ENCODE data around the gene LMAN1L. TPM values are rescaled to one million over a fixed set of nuclear protein-coding genes. Genes with fewer than 3 reads are reported as not detected.

LMAN1L gene
- total and polyA plus RNA-seq, 2 of the 4 experiments (the other 2 are of a cell fraction), result not detected

- Histone ChIP-seq H4K20me1 (ENCODE audit: insufficient read depth, low read length) (peaks cover 64% of the 10 kb centered on the region), H4K91ac (ENCODE audit: insufficient read depth, low read depth, low read length) (no peak overlapping the region), H3K23ac (ENCODE audit: low read depth, low read length) (peak overlapping the region; percentile 50; the same call in 1 of the 2 replicates), H2AK9ac (replicated peaks; ENCODE audit: low read depth, low read length, poor library complexity) (no peak overlapping the region), H3K27ac (ENCODE audit: insufficient read depth, low read length) (no peak overlapping the region), H3K9me3 (ENCODE audit: control insufficient read depth, insufficient read depth, low read length) (no peaks in the 10 kb centered on the region), H4K8ac (ENCODE audit: low read depth in 2 of 2, low read length in 2 of 2) (no peak overlapping the region), H3K4me2 (ENCODE audit: low read depth, low read length) (no peak overlapping the region), H2BK120ac (ENCODE audit: low read depth, low read length) (no peak overlapping the region), H3K56ac (ENCODE audit: extremely low read depth, insufficient read depth, low read length) (no peak overlapping the region), H3K9ac (ENCODE audit: low read depth, low read length) (no peak overlapping the region), H3K9me1 (ENCODE audit: insufficient read depth, low read length) (peaks cover 38% of the 10 kb centered on the region), H2AFZ (replicated peaks; ENCODE audit: low read length, poor library complexity) (no peak overlapping the region), H4K5ac (ENCODE audit: low read depth, low read length) (no peak overlapping the region), H3K4me3 (ENCODE audit: insufficient read depth, low read depth, low read length) (no peak overlapping the region), H3K27me3 (ENCODE audit: control insufficient read depth, insufficient read depth, low read length) (no peaks in the 10 kb centered on the region), H2AK5ac (ENCODE audit: low read depth, low read length) (no peak overlapping the region), H3K36me3 (ENCODE audit: control insufficient read depth, insufficient read depth, low read length) (peaks cover 2% of the 10 kb centered on the region), H2BK20ac (ENCODE audit: low read depth, low read length) (no peak overlapping the region), H2BK5ac (ENCODE audit: low read depth, low read length, poor library complexity, severe bottlenecking) (no peak overlapping the region), H3K18ac (ENCODE audit: low read depth, low read length) (no peak overlapping the region), H3K4me1 (ENCODE audit: control insufficient read depth, insufficient read depth, low read length) (peaks cover 18% of the 10 kb centered on the region), H3K79me1 (ENCODE audit: low read depth in 1 of 2, low read length in 2 of 2) (peaks cover 13 to 76% of the 10 kb centered on the region in 2 experiments; a peak in 3 of 4 replicates), H3K4ac (ENCODE audit: low read depth, low read length) (no peak overlapping the region), H2BK15ac (ENCODE audit: low read depth, low read length) (no peak overlapping the region), H3K14ac (replicated peaks; ENCODE audit: low read depth, low read length) (no peak overlapping the region)
- in situ Hi-C loops (cut with MboI; ENCODE audit: low sequenced_read_pairs) (no loop called here), intact Hi-C loops (cut with micrococcal nuclease) (no loop called here), dilution Hi-C loops (cut with HindIII; ENCODE audit: low sequenced_read_pairs, unreplicated experiment) (no loop called here)
- TF ChIP-seq MXI1 (IDR thresholded peaks at IDR 0.05; ENCODE audit: borderline replicate concordance, low read depth, low read length), result no peak
- peak; percentile 32; the same call in 1 of the 2 replicates for TF ChIP-seq MAFK (IDR thresholded peaks at IDR 0.05; ENCODE audit: low read depth, low read length)
- DNase-seq (no peak), ATAC-seq (ENCODE audit: low read depth) (no peak)
- POLR2A ChIA-PET (ENCODE audit: unreplicated experiment), result interaction anchor here (0.7 kb wide), 1 partner anchor 9 kb away, joined by 4 read pairs; no protein-coding TSS in a partner anchor
- CTCF ChIA-PET, result interaction anchor here (1.1 to 1.2 kb wide), 2 partner anchors 88 to 100 kb away, joined by 3 to 10 read pairs; no protein-coding TSS in a partner anchor
- BruUV-seq (replicated peaks), result TSS peak; percentile 18
- WGBS, 2 experiments (ENCODE audit: extremely low coverage in 2 of 2, insufficient read length in 1 of 2), result no CpG with 5 or more reads among the region's 6 CpGs
These were observed 58.0 kb downstream of the LMAN1L start for GRCh38 chr15:74870436-74871215.

Data from IMR-90 (cell line).